ENCODE measurements around the gene MMP27.

DNA sequence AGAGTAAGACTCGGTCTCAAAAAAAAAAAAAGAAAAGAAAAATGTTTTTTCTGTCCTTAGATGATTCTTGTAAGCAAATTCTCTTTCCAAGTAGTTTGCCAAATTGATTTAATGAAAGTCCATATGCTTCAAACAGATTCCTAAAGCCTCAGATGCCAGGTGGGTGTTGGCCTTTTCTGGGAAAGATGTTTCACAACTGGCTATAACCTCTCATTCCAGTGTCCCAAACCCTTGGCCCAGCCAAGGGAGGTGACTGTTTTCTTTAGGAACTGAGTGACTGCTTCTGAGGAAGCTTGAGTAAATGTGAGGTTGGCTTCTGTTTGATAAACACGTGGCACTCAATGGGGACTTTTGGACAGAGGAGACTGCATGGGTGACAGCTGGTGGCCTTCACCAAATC lies 27.5 kb downstream of the MMP27 start:
- TF ChIP-seq, protein P1, sequence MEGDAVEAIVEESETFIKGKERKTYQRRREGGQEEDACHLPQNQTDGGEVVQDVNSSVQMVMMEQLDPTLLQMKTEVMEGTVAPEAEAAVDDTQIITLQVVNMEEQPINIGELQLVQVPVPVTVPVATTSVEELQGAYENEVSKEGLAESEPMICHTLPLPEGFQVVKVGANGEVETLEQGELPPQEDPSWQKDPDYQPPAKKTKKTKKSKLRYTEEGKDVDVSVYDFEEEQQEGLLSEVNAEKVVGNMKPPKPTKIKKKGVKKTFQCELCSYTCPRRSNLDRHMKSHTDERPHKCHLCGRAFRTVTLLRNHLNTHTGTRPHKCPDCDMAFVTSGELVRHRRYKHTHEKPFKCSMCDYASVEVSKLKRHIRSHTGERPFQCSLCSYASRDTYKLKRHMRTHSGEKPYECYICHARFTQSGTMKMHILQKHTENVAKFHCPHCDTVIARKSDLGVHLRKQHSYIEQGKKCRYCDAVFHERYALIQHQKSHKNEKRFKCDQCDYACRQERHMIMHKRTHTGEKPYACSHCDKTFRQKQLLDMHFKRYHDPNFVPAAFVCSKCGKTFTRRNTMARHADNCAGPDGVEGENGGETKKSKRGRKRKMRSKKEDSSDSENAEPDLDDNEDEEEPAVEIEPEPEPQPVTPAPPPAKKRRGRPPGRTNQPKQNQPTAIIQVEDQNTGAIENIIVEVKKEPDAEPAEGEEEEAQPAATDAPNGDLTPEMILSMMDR (IDR thresholded peaks at IDR 0.05), result no peak
- no peak for TF ChIP-seq POLR2AphosphoS5 (IDR thresholded peaks at IDR 0.05)

Measured in upper lobe of left lung (tissue), 4 donors.